SK-N-SH (cell line): ENCODE data around the gene CACYBP. TPM values are rescaled to one million over a fixed set of nuclear protein-coding genes. Genes with fewer than 3 reads are reported as not detected.

ENCODE experiments used
- CTCF ChIA-PET: fragments of 300-600, 350-600 bp; formaldehyde crosslinking; extraction: SDS; loops from one replicate; lab custom pipeline; 2021; lab: Yijun Ruan, JAX
- POLR2A ChIA-PET: fragments of 350-600 bp; sonication (Branson Sonifier 250); formaldehyde crosslinking; extraction: SDS; loops from one replicate; lab custom pipeline; 2020; ENCODE audit warnings: antibody characterized with exemption, inconsistent platforms; lab: Yijun Ruan, JAX
- DNase-seq: peaks from one replicate; pipeline ENCODE4 v3.0.0; 2012
- H2AFZ ChIP-seq: fragments of 200-600 bp; sonication (generic); 2 replicates; pipeline ENCODE4 v1.8.1; 2016; ENCODE audit warnings: antibody characterized with exemption, mild to moderate bottlenecking, low read depth
- H3F3A ChIP-seq: fragments of 200-600 bp; sonication (generic); replicated peaks from 2 replicates; pipeline ENCODE3; 2016; ENCODE audit warnings: antibody characterized with exemption, mild to moderate bottlenecking; ENCODE audit not compliant: insufficient read depth
- H3K27ac ChIP-seq, 2 experiments: fragments of 200-500 bp in 1 of 2; fragments of 200-600 bp in 1 of 2; sonication (Bioruptor generic) in 1 of 2; sonication (generic), shearing (Covaris generic) in 1 of 2; 2 replicates each; pipeline versions ENCODE4 v1.5.1 to v1.6.1; 2014 to 2016; ENCODE audit warnings: low read depth in 2 of 2, inconsistent platforms in 1 of 2, low read length in 1 of 2, mild to moderate bottlenecking in 1 of 2, mixed read lengths in 1 of 2
- H3K27me3 ChIP-seq: fragments of 200-600 bp; sonication (generic), shearing (Covaris generic); 2 replicates; pipeline ENCODE4 v1.6.1; 2016; ENCODE audit warnings: mixed run types; ENCODE audit not compliant: insufficient read depth
- H3K36me3 ChIP-seq, 2 experiments: fragments of 200-500 bp in 1 of 2; fragments of 200-600 bp in 1 of 2; sonication (Bioruptor generic) in 1 of 2; sonication (generic) in 1 of 2; replicated peaks in 1 of 2; 2 replicates each; pipeline versions ENCODE3 to v1.5.1; 2014 to 2016; ENCODE audit warnings: low read length in 1 of 2, mild to moderate bottlenecking in 1 of 2; ENCODE audit not compliant: insufficient read depth in 2 of 2, control insufficient read depth in 1 of 2
- H3K4me1 ChIP-seq, 2 experiments: fragments of 200-500 bp in 1 of 2; fragments of 200-600 bp in 1 of 2; sonication (Bioruptor generic) in 1 of 2; sonication (generic), shearing (Covaris generic) in 1 of 2; 2 replicates each; pipeline versions ENCODE4 v1.5.1 to v1.6.1; 2014 to 2016; ENCODE audit warnings: low read depth in 1 of 2, low read length in 1 of 2, mixed run types in 1 of 2; ENCODE audit not compliant: insufficient read depth in 2 of 2, control insufficient read depth in 1 of 2
- H3K4me2 ChIP-seq: fragments of 200-600 bp; sonication (generic), shearing (Covaris generic); 2 replicates; pipeline ENCODE4 v1.6.1; 2017; ENCODE audit warnings: mixed run types
- H3K4me3 ChIP-seq, 2 experiments: fragments of 200-500 bp in 1 of 2; fragments of 200-600 bp in 1 of 2; sonication (Bioruptor generic) in 1 of 2; sonication (generic), shearing (Covaris generic) in 1 of 2; 2 replicates each; pipeline versions ENCODE4 v1.5.1 to v1.8.1; 2014 to 2016; ENCODE audit warnings: low read depth in 2 of 2, inconsistent platforms in 1 of 2, low read length in 1 of 2, mild to moderate bottlenecking in 1 of 2, mixed read lengths in 1 of 2, moderate library complexity in 1 of 2
- H3K79me2 ChIP-seq: fragments of 200-600 bp; sonication (generic); 2 replicates; pipeline ENCODE4 v1.8.1; 2017; ENCODE audit warnings: mild to moderate bottlenecking; ENCODE audit not compliant: insufficient read depth
- H3K9ac ChIP-seq: fragments of 200-600 bp; sonication (generic); 2 replicates; pipeline ENCODE4 v1.6.1; 2017; ENCODE audit warnings: mixed run types
- H3K9me2 ChIP-seq: fragments of 200-600 bp; sonication (generic); 2 replicates; pipeline ENCODE4 v1.6.1; 2017; ENCODE audit warnings: mixed run types
- H3K9me3 ChIP-seq: fragments of 200-600 bp; sonication (generic); 2 replicates; pipeline ENCODE4 v1.6.1; 2017; ENCODE audit warnings: mixed run types, mild to moderate bottlenecking, moderate library complexity
- H4K20me1 ChIP-seq: fragments of 200-600 bp; sonication (generic); 2 replicates; pipeline ENCODE4 v1.6.1; 2017; ENCODE audit warnings: mild to moderate bottlenecking, mixed run types; ENCODE audit not compliant: insufficient read depth
- CHD2 ChIP-seq: fragments of 150-350 bp; IDR thresholded peaks from 2 replicates; pipeline ENCODE4 v1.6.1; 2018; ENCODE audit warnings: low read length; ENCODE audit not compliant: partially characterized antibody
- EZH2phosphoT487 ChIP-seq: fragments of 200-600 bp; sonication (generic); IDR thresholded peaks from 2 replicates; pipeline ENCODE4 v1.6.1; 2017; ENCODE audit warnings: low read depth, mixed run types, mild to moderate bottlenecking, antibody characterized with exemption, moderate library complexity, borderline replicate concordance
- FOSL2 ChIP-seq: IDR thresholded peaks from 2 replicates; pipeline ENCODE4 v1.4.0; 2012; ENCODE audit warnings: low read depth, mild to moderate bottlenecking, moderate library complexity, borderline replicate concordance
- FOXJ3 ChIP-seq: sonication (generic); formaldehyde crosslinking; IDR thresholded peaks from 2 replicates; pipeline ENCODE4 v1.5.1; 2020; ENCODE audit warnings: mild to moderate bottlenecking, missing genetic modification reagents
- FOXM1 ChIP-seq: IDR thresholded peaks from 2 replicates; pipeline ENCODE4 v1.4.0; 2012; ENCODE audit warnings: low read depth, mild to moderate bottlenecking
- GABPA ChIP-seq: IDR thresholded peaks from 2 replicates; pipeline ENCODE4 v1.4.0; 2012; ENCODE audit warnings: low read depth, mild to moderate bottlenecking
- GATA2 ChIP-seq: sonication (generic); formaldehyde crosslinking; IDR thresholded peaks from 2 replicates; pipeline ENCODE4 v1.5.0; 2020; ENCODE audit warnings: mild to moderate bottlenecking, missing genetic modification reagents
- NFIC ChIP-seq: IDR thresholded peaks from 2 replicates; pipeline ENCODE4 v1.4.0; 2012; ENCODE audit warnings: borderline replicate concordance
- PBX3 ChIP-seq: IDR thresholded peaks from 2 replicates; pipeline ENCODE4; 2012
- RFX5 ChIP-seq: IDR thresholded peaks from 2 replicates; pipeline ENCODE4 v1.6.1; 2012; ENCODE audit warnings: mild to moderate bottlenecking, improper control_type of control experiment, low read length
- RXRA ChIP-seq: IDR thresholded peaks from 2 replicates; pipeline ENCODE4 v1.4.0; 2012; ENCODE audit warnings: low read depth, mild to moderate bottlenecking, borderline replicate concordance
- TAF1 ChIP-seq: IDR thresholded peaks from 2 replicates; pipeline ENCODE4 v1.6.1; 2012; ENCODE audit warnings: low read depth, mild to moderate bottlenecking, low read length, moderate library complexity, borderline replicate concordance
- TCF12 ChIP-seq: IDR thresholded peaks from 2 replicates; pipeline ENCODE4 v1.4.0; 2012
- USF2 ChIP-seq: fragments of 150-350 bp; IDR thresholded peaks from 2 replicates; pipeline ENCODE4 v1.6.1; 2017; ENCODE audit warnings: antibody characterized with exemption, low read length, low read depth, borderline replicate concordance
- YY1 ChIP-seq: IDR thresholded peaks from 2 replicates; pipeline ENCODE4 v1.4.0; 2012; ENCODE audit warnings: low read depth, mild to moderate bottlenecking
- WGBS: methylation state at CpG from one replicate; pipeline ENCODE4 v1.1.6; 2017; ENCODE audit warnings: low lambda C conversion rate; 5-methylcytosine and 5-hydroxymethylcytosine counted together
- polyA plus RNA-seq, 3 experiments: library from polyadenylated mRNA; depleted of rRNA; stranded (reverse); fragments of >200 nt; gene quantifications; 2 replicates each; pipeline ENCODE4 v1.2.3, GENCODE V29; 2012
- TF ChIP-seq, protein P1 (sequence below): fragments of 150-350 bp; IDR thresholded peaks from 2 replicates; pipeline ENCODE4 v1.6.1; 2016; ENCODE audit warnings: mild to moderate bottlenecking, low read depth, low read length

The CACYBP gene
- polyA plus RNA-seq, 1 of the 3 experiments (the other 2 are of a cell fraction) = 56.2 TPM

- Histone ChIP-seq H3K9ac (no peak overlapping the region), H3K9me3 (no peaks in the 10 kb centered on the region), H3K79me2 (peaks cover 80% of the 10 kb centered on the region), H3K4me1 (peaks cover 0 to 9% of the 10 kb centered on the region in 2 experiments; a peak in 3 of 4 replicates)
- TF ChIP-seq CHD2 (no peak), RFX5 (no peak), TAF1 (no peak), FOXJ3 (CRISPR knock-in tag) (no peak), GATA2 (CRISPR knock-in tag) (no peak), GABPA (no peak), FOSL2 (no peak), TCF12 (no peak), USF2 (no peak), FOXM1 (no peak)
- TF ChIP-seq, protein P1, sequence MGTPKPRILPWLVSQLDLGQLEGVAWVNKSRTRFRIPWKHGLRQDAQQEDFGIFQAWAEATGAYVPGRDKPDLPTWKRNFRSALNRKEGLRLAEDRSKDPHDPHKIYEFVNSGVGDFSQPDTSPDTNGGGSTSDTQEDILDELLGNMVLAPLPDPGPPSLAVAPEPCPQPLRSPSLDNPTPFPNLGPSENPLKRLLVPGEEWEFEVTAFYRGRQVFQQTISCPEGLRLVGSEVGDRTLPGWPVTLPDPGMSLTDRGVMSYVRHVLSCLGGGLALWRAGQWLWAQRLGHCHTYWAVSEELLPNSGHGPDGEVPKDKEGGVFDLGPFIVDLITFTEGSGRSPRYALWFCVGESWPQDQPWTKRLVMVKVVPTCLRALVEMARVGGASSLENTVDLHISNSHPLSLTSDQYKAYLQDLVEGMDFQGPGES = no peak
- TF ChIP-seq, all 33 proteins: peak for 0
- WGBS = 94% methylated on average over 17 of the region's 17 CpGs
- no peak overlapping the region for H2AFZ ChIP-seq
- H3K27ac ChIP-seq = no peak overlapping the region
- ChIA-PET POLR2A (no interaction called here), CTCF (interaction anchor here (1.0 to 1.3 kb wide), 2 partner anchors 20 to 27 kb away, joined by 3 read pairs; no protein-coding TSS in a partner anchor)
- H4K20me1 ChIP-seq = peaks cover 10% of the 10 kb centered on the region; the same call in 1 of the 2 replicates
- H3K27me3 ChIP-seq = no peaks in the 10 kb centered on the region
- peaks cover 24 to 37% of the 10 kb centered on the region in 2 experiments for H3K36me3 ChIP-seq
- H3K9me2 ChIP-seq = no peaks in the 10 kb centered on the region
- DNase-seq = no peak
- no peak overlapping the region for H3K4me3 ChIP-seq
- no peaks in the 10 kb centered on the region for H3F3A ChIP-seq
- no peak overlapping the region for H3K4me2 ChIP-seq
These were observed 3.3 kb downstream of the CACYBP start for GRCh38 chr1:175002910-175003517.

GRCh38 chr1:175003521-175003920 is 3.8 kb downstream of the CACYBP start:
- no peak for TF ChIP-seq RXRA
- no peak for TF ChIP-seq NFIC
- TF ChIP-seq YY1 = no peak
- no peak for TF ChIP-seq EZH2phosphoT487
- no peak for TF ChIP-seq PBX3
- TF ChIP-seq USF2 = no peak
- H3K9me2 ChIP-seq = no peaks in the 10 kb centered on the region
- no peak overlapping the region for H2AFZ ChIP-seq
- no peak for DNase-seq
- H3K4me2 ChIP-seq = no peak overlapping the region
- H3K36me3 ChIP-seq = peaks cover 29 to 42% of the 10 kb centered on the region in 2 experiments
- no peak overlapping the region for H3K4me3 ChIP-seq
- H3K27me3 ChIP-seq = no peaks in the 10 kb centered on the region
- H3K27ac ChIP-seq = no peak overlapping the region
- peaks cover 10% of the 10 kb centered on the region; the same call in 1 of the 2 replicates for H4K20me1 ChIP-seq
- 85% methylated on average over 2 of the region's 2 CpGs for WGBS
- CTCF ChIA-PET = interaction anchor here (1.3 kb wide), 1 partner anchor 26 kb away, joined by 3 read pairs; no protein-coding TSS in a partner anchor
- H3F3A ChIP-seq = peaks cover 4% of the 10 kb centered on the region
- H3K79me2 ChIP-seq = peaks cover 85% of the 10 kb centered on the region
- POLR2A ChIA-PET = no interaction called here
- no peak overlapping the region for H3K9ac ChIP-seq
- peaks cover 0 to 9% of the 10 kb centered on the region in 2 experiments; a peak in 3 of 4 replicates for H3K4me1 ChIP-seq
- no peaks in the 10 kb centered on the region for H3K9me3 ChIP-seq
